Neutrophil (primary cell): ENCODE results near the gene NAA50.
A peak's percentile ranks its signal among the peaks of the same experiment; 100 is the strongest.

Experiments
- H3K27ac ChIP-seq: fragments of 200-600 bp; sonication (generic); 2 replicates; pipeline ENCODE4 v1.5.1; 2016; ENCODE audit warnings: mild to moderate bottlenecking, moderate library complexity
- H3K27me3 ChIP-seq: fragments of 200-600 bp; sonication (generic); 2 replicates; pipeline ENCODE4 v1.6.0; 2016; ENCODE audit warnings: mild to moderate bottlenecking
- H3K36me3 ChIP-seq: fragments of 200-600 bp; sonication (generic); 2 replicates; pipeline ENCODE4 v1.5.1; 2017
- H3K4me1 ChIP-seq, 2 experiments: fragments of 200-600 bp in 1 of 2; sonication (generic) in 1 of 2; 1 replicate in 1 of 2; 2 replicates in 1 of 2; pipeline versions ENCODE4 v1.5.1 to v1.6.1; 2013 to 2016; ENCODE audit warnings: low read depth in 1 of 2, low read length in 1 of 2, mild to moderate bottlenecking in 1 of 2, moderate library complexity in 1 of 2; ENCODE audit not compliant: control insufficient read depth in 1 of 2, insufficient read depth in 1 of 2
- H3K4me3 ChIP-seq, 2 experiments: fragments of 200-600 bp in 1 of 2; sonication (generic) in 1 of 2; 1 replicate in 1 of 2; 2 replicates in 1 of 2; pipeline ENCODE4 v1.5.1; 2013 to 2016; ENCODE audit warnings: low read depth in 1 of 2, low read length in 1 of 2, mild to moderate bottlenecking in 1 of 2, moderate library complexity in 1 of 2
- H3K9me3 ChIP-seq: fragments of 200-600 bp; sonication (generic); 2 replicates; pipeline ENCODE4 v1.5.1; 2016
- TF ChIP-seq, protein P1 (sequence below): fragments of 200-600 bp; sonication (generic); IDR thresholded peaks from 2 replicates; pipeline ENCODE4 v1.5.1; 2016; ENCODE audit warnings: antibody characterized with exemption

Gene NAA50

DNA sequence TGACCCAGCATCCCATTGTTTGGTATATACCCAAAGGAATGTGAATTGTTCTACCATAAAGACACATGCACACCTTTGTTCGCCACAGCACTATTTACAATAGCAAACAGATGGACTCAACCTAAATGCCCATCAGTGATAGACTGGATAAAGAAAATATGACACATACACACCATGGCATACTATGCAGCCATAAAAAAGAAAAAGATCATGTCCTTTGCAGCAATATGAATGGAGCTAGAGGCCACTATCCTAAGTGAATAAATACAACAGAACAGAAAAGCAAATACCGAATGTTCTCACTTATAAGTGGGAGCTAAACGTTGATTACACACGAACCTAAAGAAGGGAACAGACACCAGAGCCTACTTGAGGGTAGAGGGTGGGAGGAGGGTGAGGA, 38.2 kb downstream of the NAA50 start:
- Histone ChIP-seq H3K4me1 (no peaks in the 10 kb centered on the region), H3K36me3 (no peaks in the 10 kb centered on the region), H3K27ac (no peak overlapping the region), H3K4me3 (no peak overlapping the region), H3K9me3 (no peaks in the 10 kb centered on the region), H3K27me3 (peaks cover 24% of the 10 kb centered on the region)
- TF ChIP-seq, protein P1, sequence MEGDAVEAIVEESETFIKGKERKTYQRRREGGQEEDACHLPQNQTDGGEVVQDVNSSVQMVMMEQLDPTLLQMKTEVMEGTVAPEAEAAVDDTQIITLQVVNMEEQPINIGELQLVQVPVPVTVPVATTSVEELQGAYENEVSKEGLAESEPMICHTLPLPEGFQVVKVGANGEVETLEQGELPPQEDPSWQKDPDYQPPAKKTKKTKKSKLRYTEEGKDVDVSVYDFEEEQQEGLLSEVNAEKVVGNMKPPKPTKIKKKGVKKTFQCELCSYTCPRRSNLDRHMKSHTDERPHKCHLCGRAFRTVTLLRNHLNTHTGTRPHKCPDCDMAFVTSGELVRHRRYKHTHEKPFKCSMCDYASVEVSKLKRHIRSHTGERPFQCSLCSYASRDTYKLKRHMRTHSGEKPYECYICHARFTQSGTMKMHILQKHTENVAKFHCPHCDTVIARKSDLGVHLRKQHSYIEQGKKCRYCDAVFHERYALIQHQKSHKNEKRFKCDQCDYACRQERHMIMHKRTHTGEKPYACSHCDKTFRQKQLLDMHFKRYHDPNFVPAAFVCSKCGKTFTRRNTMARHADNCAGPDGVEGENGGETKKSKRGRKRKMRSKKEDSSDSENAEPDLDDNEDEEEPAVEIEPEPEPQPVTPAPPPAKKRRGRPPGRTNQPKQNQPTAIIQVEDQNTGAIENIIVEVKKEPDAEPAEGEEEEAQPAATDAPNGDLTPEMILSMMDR, result no peak

DNA sequence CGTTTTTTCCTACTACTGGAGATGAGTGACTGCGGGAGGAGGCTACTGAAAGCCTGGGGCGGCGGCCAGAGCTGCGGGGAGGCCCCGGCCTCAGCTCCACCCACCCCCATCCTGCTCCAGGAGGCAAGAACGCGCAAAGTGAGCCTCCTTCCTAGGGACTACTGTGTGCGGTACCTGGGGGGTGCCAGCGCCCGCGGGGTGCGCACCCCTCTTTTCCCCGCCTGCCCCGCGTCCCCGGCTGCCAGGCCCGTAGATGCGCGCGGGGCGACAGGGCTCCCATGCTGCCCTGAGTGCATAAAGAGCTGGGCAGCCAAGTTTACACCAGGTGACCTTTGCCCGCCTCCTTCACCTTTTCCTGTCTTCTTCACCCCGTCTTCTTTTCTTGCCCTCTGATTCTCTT, 47.1 kb downstream of the NAA50 start:
- peaks cover 23 to 28% of the 10 kb centered on the region in 2 experiments for H3K4me1 ChIP-seq
- H3K9me3 ChIP-seq, result no peaks in the 10 kb centered on the region
- H3K27ac ChIP-seq, result no peak overlapping the region
- TF ChIP-seq, protein P1, result no peak
- no peak overlapping the region for H3K4me3 ChIP-seq
- no peaks in the 10 kb centered on the region for H3K36me3 ChIP-seq
- H3K27me3 ChIP-seq, result peaks cover 8% of the 10 kb centered on the region

DNA sequence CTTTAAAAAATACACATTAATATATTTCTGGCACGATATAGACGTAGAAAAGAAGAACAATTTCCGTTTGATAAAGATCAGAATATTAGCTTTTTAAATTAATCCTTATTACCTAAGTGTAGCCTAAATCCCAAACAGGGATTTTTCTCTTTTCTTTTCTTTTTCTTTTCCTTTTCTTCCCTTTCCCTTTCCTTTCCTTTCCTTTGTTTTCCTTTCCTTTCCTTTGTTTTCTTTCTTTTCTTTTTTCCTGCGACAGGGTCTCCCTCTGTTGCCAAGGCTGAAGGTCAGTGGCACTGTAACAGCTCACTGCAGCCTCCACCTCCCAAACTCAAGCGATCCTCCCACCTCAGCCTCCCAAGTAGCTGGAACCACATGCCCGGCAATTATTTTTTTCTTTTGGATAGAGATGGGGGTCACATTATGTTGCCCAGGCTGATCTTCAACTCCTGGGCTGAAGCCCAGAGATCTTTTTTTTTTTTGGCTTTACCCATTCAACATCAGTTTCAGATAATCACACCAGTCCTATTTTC, 47.8 kb downstream of the NAA50 start:
- no peaks in the 10 kb centered on the region for H3K36me3 ChIP-seq
- H3K9me3 ChIP-seq, result no peaks in the 10 kb centered on the region
- no peak overlapping the region for H3K27ac ChIP-seq
- H3K4me1 ChIP-seq, result peaks cover 23 to 28% of the 10 kb centered on the region in 2 experiments
- H3K4me3 ChIP-seq, result peak overlapping the region in 1 of 2 experiments; percentile 84
- TF ChIP-seq, protein P1, result no peak
- peaks cover 8% of the 10 kb centered on the region for H3K27me3 ChIP-seq

DNA sequence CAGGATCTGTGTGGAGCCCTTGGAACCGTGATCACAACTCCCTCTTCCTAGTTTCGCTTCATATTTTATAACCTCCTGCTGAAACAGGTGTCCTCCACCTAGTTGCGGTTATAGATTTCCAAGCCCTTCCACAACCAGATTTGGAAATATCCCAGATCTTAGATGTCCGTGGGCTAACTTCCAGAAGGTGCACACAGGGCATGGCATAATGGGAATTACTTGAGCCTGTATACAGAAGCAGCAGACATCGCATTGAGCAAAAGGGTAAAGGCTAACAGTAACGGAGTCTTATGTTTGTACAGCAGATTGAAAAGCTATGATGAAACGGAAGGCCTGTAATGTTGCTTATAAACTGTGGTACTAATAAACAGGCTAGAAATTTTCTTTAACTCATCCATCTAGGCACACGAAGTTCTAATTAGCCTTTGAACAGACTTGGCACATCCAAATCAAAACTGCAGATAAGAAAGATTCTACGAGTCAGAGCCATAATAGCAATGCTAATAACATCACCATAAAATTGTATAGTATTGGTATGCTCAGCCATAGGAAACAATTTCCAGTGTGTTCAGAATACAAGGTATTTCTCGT, 48.5 kb downstream of the NAA50 start:
- H3K4me1 ChIP-seq, result peaks cover 23 to 28% of the 10 kb centered on the region in 2 experiments
- peak overlapping the region; percentile 84 to 86 for H3K4me3 ChIP-seq
- peaks cover 8% of the 10 kb centered on the region for H3K27me3 ChIP-seq
- TF ChIP-seq, protein P1, result no peak
- no peaks in the 10 kb centered on the region for H3K9me3 ChIP-seq
- H3K27ac ChIP-seq, result peak overlapping the region; percentile 99
- no peaks in the 10 kb centered on the region for H3K36me3 ChIP-seq

DNA sequence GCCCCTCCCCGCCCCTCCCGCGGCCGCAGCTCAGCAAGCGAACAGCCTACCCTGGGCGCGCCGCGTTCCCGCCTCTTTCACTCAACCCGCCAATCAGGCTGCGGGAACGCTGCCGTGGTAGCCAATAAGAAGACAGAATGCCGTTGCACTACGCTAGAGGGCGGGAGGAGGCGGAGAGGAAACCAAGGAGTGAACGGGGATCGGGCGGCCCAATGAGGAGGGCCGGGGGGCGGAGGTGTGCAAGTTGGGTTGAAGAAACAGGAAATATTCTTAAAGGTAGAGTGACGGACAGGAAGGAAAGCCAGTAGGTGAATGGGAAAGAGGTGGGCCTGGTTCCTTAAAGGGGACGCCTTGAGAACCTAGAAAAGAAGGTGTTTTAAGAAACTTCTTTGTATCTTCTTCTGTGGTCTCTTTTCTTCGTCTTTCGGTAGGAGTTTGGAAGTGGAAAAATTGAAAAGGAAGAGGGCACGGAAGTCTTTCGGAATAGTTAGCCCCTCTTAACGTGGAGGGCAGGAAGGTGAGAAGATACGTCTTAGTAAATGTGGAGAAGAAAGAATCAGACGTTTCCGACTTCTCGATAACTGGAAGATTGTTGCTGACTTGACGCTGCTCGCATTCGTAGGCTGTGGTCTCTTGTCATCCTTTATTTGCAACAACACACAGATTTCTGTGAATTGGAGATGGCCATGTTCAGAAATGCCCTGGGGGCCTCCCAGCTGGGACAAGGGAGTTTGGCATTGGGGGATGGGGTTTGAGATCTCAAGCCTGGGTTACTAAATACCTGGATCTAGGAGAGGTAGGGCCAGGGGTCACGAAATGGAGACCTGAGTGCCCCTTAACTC, 49.2 kb downstream of the NAA50 start:
- Histone ChIP-seq H3K4me1 (peaks cover 23 to 28% of the 10 kb centered on the region in 2 experiments), H3K4me3 (peak overlapping the region; percentile 84 to 86), H3K9me3 (no peaks in the 10 kb centered on the region), H3K36me3 (no peaks in the 10 kb centered on the region), H3K27ac (peak overlapping the region; percentile 99), H3K27me3 (peaks cover 8% of the 10 kb centered on the region)
- TF ChIP-seq, protein P1, result peak; percentile 51
